ENCODE data around the gene CAMK1D. TPM values are rescaled to one million over a fixed set of nuclear protein-coding genes. Genes with fewer than 3 reads are reported as not detected.
"Not testable (repeated sequence)": the region's sequence is repeated elsewhere in the genome, so short reads cannot be mapped to it uniquely, and the experiment has no call there.

CAMK1D gene
- total RNA-seq, 1 donor from 2014 or later, result 1.0 TPM

- DNase-seq (ENCODE audit: low read depth), result no peak
- no peak overlapping the region for H3K4me3 ChIP-seq (ENCODE audit: low read depth, low read length)
- TF ChIP-seq CTCF (conservative IDR thresholded peaks at IDR 0.05; ENCODE audit: low read depth, low read length), result peak; percentile 21
Measured at GRCh38 chr10:12847361-12847975, 498.1 kb downstream of the CAMK1D start.

GRCh38 chr10:12848439-12849173 is 499.3 kb downstream of the CAMK1D start:
- TF ChIP-seq CTCF (conservative IDR thresholded peaks at IDR 0.05; ENCODE audit: low read depth, low read length), result no peak
- no peak overlapping the region for H3K4me3 ChIP-seq (ENCODE audit: low read depth, low read length)
- no peak for DNase-seq (ENCODE audit: low read depth)

GRCh38 chr10:12849319-12850181 is 500.2 kb downstream of the CAMK1D start:
- TF ChIP-seq CTCF (conservative IDR thresholded peaks at IDR 0.05; ENCODE audit: low read depth, low read length), result no peak
- no peak for DNase-seq (ENCODE audit: low read depth)
- H3K4me3 ChIP-seq (ENCODE audit: low read depth, low read length), result no peak overlapping the region

- DNase-seq (ENCODE audit: low read depth), result no peak
- no peak overlapping the region for H3K4me3 ChIP-seq (ENCODE audit: low read depth, low read length)
- no peak for TF ChIP-seq CTCF (conservative IDR thresholded peaks at IDR 0.05; ENCODE audit: low read depth, low read length)
Measured at GRCh38 chr10:12852687-12853086, 503.3 kb downstream of the CAMK1D start.

- no peak overlapping the region for H3K4me3 ChIP-seq (ENCODE audit: low read depth, low read length)
- no peak for DNase-seq (ENCODE audit: low read depth)
- TF ChIP-seq CTCF (conservative IDR thresholded peaks at IDR 0.05; ENCODE audit: low read depth, low read length), result no peak
Measured at GRCh38 chr10:12854988-12855387, 505.6 kb downstream of the CAMK1D start.

GRCh38 chr10:12862459-12862858 is 513.1 kb downstream of the CAMK1D start:
- no peak for DNase-seq (ENCODE audit: low read depth)
- H3K4me3 ChIP-seq (ENCODE audit: low read depth, low read length), result no peak overlapping the region
- TF ChIP-seq CTCF (conservative IDR thresholded peaks at IDR 0.05; ENCODE audit: low read depth, low read length), result no peak

GRCh38 chr10:12865515-12865914 is 516.2 kb downstream of the CAMK1D start:
- H3K4me3 ChIP-seq (ENCODE audit: low read depth, low read length); DNase-seq (ENCODE audit: low read depth): not testable (repeated sequence)

Data from epithelial cell of proximal tubule (primary cell).